ENCODE measurements around the gene PAWR. TPM values are rescaled to one million over a fixed set of nuclear protein-coding genes. Genes with fewer than 3 reads are reported as not detected.
"Not testable (repeated sequence)": the region's sequence is repeated elsewhere in the genome, so short reads cannot be mapped to it uniquely, and the experiment has no call there.

The PAWR gene
- total RNA-seq, 1 donor from 2014 or later = 7.2 TPM

DNA sequence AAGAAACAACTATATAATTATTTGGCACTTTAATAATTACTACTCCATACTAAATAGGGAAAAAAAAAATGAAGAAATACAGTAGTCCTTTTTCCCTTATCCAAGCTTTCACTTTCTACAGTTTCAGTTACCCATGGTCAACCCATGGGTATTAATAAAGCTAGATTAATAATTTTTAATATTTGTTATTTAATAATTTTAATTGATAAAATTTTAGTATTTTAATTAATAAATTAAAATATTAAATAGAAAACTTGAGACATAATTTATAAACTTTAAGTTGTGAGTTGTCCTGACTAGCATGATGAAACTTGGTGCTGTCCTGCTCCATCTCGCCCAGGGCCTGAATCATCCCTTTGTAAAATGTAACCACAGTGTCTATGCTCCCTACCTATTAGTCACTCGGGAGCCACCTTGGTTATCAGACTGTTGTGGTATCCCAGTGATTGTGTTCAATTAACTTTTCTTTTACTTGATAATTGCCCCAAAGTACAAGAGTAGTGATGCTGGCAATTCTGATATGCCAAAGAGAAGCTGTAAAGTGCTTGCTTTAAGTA is 71.8 kb downstream of the PAWR start:
- intact Hi-C loops (cut with DNase I) = no loop called here
- DNase-seq (no peak), ATAC-seq (ENCODE audit: poor library complexity) (no peak)

DNA sequence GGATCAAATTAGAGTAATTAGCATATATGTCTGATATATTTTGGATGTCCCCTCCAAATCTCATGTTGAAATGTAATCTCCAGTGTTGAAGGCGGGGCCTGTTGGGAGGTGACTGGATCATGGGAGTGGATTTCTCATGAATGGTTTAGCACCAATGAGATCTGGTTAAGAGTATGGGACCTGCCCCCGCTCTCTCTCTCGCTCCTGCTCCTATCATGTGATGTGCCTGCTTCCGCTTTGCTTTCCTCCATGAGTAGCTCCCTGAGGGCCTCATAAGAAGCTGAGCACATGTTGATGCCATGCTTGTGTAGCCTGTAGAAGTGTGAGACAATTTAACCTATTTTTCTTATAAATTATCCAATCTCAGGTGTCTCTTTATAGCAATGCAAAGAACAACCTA is 73.1 kb downstream of the PAWR start:
- DNase-seq (no peak), ATAC-seq (ENCODE audit: poor library complexity) (no peak)
- intact Hi-C loops (cut with DNase I) = no loop called here

DNA sequence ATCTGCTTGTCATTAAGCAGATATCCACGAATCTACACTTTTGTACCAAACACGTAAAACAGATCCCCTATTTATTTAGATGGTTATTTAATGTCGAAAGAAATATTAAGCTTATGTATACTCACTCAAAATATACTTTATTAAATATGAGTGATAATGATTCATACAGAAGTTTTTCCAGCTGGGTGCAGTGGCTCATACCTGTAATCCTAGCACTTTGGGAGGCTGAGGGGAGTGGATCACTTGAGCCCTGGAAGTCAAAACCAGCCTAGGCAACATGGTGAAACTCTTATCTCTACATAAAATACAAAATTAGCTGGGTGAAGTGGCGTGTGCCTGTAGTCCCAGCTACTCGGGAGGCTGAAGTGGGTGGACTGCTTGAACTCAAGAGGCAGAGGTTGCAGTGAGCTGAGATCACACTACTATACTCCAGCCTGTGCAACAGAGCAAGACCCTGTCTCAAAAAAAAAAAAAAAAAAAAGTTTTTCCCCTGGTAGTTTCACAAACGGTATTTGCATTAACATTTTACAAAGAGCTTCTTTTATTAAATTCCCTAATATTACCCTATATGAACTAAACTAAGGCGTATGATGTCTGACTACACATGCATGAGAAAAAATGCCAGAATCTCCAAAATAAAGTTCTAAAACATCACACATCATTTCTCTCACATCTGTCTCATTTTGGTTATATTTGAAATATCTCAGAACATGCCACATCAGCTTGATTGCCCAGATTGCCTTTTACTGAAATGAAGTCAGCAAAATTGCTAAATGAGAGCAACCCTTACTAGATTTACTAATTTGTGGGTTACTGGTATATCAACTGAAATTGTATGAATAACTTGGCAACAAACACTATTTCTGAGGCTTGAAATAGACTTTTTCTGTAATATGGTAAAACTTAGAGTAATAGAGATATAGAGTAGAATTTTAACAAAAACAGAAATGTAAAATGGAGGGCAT is 74.9 kb downstream of the PAWR start:
- intact Hi-C loops (cut with DNase I) = no loop called here
- DNase-seq (no peak), ATAC-seq (ENCODE audit: poor library complexity) (no peak)

DNA sequence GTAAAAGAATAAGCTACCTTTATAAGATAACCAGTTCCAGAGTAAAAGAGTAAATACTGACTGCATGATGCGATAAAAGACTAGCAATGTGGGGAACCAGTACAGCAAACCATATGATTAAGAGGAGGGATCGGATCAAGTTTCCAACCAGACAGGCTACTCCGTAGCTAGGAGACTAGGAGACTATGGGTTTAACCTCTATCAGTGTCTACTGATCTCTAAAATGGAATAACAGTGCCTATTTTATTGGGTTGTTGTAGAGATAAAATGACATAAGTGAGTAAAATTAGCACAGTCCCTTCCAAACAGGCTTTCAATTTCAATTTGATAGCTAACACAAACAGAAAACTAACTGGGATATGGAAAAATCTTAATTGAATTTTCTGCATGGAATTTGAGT is 76.0 kb downstream of the PAWR start:
- DNase-seq (no peak), ATAC-seq (ENCODE audit: poor library complexity) (no peak)
- intact Hi-C loops (cut with DNase I) = no loop called here

DNA sequence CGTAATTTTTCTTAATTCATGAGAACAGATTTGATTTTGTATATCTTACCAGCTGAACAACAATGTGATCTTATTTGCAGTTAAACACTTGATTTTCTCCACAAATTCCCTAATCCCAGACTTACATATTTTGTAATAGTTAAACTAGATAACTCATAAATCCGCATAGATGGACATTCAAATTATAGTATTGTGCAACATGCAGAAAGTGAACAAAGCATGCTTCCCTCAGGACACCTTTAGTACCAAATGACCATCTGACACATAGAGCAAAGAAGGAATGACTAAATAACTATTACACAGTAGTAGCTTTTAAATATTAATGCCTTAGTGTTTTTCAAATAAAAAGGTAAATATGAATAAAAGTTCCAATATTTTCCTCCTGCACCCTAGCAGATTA is 88.9 kb downstream of the PAWR start:
- ATAC-seq (ENCODE audit: poor library complexity) (no peak), DNase-seq (no peak)
- intact Hi-C loops (cut with DNase I) = no loop called here

DNA sequence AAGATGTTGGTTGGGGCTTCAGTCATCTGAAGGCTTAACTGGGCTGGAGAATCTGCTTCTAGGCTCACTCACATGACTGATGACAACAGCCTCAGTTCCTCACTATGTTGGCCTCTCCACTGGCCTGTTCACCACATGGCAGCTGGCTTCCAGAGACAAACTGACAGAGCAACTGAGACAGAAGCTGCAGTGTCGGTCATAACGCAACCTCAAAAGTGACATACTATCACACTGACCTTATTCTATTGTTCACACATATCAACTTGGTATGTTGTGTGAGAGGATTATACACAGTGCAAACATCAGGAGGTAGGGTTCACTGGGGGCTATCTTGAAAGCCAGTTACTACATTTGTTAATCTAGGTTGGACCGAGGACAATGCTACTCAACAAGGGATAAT is 92.9 kb downstream of the PAWR start:
- ATAC-seq (ENCODE audit: poor library complexity) (no peak), DNase-seq (no peak)
- intact Hi-C loops (cut with DNase I) = no loop called here

DNA sequence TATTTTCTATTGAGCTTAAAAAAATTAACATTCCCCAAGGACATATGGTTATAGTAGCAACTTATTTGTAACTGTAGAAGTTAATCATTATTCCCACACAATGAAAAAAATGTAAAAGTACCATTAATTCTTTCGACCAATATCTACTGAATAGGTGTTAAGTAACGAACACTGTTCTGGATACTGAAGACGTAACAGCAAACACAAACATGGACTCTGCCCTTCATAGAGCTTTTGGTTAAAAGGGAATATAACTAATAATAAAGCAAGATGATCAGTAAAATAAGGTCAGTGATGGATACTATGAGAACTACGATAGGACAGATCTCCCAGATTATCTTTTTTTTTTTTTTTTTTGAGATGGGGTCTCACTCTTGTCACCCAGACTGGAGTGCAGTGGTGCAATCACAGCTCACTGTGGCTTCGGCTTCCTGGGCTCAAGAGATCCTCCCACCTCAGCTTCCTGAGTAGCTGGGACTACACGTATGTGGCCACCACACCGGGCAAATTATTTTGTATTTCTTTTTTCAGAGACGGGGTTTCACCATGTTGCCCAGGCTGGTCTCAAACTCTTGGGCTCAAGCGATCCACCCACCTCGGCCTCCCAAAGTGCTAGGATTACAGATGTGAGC is 93.9 kb downstream of the PAWR start:
- DNase-seq = no peak
- ATAC-seq (ENCODE audit: poor library complexity) = no peak
- intact Hi-C loops (cut with DNase I) = no loop called here

DNA sequence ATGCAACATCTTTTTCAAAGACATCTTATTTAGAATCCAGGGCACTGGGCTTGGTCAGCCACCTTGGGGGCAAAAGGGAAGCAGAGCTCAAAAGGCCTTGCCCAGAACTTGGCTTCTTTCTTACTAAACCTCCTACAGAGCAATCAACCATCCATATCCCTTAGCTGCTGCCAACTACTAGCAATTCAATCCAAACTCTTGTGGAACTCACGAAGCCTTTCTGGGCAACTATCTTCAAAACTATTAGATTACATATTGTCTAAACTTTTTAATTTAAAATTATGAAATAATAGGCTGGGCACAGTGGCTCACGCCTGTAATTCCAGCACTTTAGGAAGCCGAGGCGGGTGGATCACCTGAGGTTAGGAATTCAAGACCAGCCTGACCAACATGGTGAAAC is 95.5 kb downstream of the PAWR start:
- DNase-seq (no peak), ATAC-seq (ENCODE audit: poor library complexity) (no peak)
- intact Hi-C loops (cut with DNase I) = no loop called here

DNA sequence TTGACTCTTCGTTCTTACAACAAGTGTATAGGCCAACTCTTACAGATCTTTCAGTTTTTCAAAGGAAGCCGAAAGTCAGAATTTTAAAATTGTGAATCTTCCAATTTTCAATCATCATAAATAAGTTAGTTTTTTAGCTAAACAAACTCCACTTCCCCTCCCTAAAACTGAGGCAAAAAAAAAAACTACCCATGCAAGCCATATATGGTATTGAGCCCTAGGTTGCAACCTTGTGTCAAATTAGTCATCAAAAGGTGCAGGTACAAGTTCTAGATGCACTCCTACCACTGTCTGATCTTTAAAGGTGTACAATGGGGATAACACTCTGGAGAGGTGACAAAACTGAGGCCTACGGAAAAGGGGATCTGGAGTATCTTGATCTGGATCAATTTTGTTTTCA is 97.9 kb downstream of the PAWR start:
- intact Hi-C loops (cut with DNase I) = no loop called here
- DNase-seq = no peak
- no peak for ATAC-seq (ENCODE audit: poor library complexity)

DNA sequence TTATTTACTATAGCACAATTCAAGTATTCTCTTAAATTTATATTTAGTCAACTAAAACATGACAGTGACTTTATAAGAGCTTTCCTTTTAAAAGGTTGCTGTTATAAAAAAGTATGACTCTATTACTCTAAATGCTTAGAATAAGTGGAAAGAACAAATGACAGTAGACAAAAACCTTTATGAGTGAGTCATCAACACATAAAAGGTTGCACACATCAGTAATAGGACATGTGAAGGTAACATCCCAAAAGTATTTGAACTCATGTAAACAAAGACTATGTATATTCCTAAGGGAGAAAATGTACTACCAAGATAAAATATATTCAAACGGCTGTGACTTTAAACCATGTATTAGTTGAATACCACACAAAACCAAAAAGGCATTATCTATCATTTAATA is 98.8 kb downstream of the PAWR start:
- ATAC-seq (ENCODE audit: poor library complexity) (no peak), DNase-seq (no peak)
- intact Hi-C loops (cut with DNase I) = no loop called here

DNA sequence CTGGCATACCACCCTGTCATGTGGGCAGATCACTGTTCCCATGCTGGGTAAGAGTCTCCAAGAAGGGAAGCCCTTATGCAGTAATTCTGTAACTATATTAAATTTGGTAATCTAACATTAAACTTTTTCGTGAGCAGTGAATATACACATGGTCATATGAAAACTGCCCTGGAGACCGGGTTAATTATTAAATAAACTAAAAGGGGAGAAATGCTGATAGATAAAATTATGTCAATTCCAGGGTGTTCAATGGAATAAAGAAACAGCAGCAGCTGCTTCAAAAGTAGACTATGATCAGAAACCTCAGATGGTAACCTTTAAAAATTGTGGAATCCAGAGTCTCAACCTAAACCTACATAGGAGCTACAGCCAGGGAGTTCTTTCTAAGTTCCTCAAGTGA is 100.0 kb downstream of the PAWR start:
- ATAC-seq (ENCODE audit: poor library complexity) (no peak), DNase-seq (no peak)
- intact Hi-C loops (cut with DNase I) = no loop called here

DNA sequence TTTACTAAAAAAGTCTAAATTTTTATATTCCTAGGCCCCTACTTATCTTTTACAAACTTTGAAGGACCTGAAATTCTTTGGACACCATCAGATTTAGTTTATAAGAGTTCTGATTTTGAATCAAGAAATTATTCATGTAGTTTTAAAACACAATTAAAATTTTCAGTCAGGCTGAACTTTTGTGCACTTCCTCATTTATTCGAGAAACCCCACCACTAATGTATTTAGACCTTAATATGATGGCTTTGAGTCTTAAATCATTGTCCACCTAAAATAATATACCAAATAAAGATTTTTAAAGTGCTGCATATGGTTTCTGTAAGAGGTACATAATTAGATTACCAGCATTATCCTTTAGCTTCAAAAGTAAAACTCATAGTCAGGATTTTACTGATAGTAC is 103.4 kb downstream of the PAWR start:
- intact Hi-C loops (cut with DNase I) = no loop called here
- ATAC-seq (ENCODE audit: poor library complexity) (no peak), DNase-seq (no peak)

DNA sequence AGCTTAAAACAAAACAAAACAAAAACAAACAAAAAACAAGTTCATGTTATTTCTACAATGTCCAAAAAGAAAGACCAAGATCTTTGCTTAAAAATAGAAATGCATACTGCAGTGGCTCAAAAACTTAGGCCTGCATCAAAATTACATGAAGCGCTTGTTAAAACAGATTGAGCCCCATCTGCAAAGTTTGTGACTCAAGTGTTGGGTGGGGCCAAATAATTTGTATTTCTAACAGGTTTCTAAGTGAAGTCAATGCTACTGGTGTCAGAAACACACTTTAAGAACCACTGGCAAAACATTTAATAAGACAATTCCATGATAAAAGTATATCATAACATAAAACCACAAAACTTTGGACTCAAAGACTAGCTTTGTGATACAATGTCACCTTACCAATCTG is 105.6 kb downstream of the PAWR start:
- no peak for DNase-seq
- no peak for ATAC-seq (ENCODE audit: poor library complexity)
- intact Hi-C loops (cut with DNase I) = no loop called here

DNA sequence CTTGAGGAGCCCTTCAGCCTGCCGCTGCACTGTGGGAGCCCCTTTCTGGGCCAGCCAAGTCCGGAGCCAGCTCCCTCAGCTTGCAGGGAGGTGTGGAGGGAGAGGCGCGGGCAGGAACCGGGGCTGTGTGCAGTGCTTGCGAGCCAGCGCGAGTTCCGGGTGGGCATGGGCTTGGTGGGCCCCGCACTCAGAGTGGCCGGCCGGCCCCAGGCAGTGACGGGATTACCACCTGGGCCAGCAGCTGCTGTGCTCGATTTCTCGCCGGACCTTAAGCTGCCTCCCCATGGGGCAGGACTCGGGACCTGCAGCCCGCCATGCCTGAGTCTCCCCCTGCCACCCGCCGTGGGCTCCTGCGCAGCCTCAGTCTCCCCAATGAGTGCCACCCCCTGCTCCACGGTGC is 116.9 kb downstream of the PAWR start:
- no peak for ATAC-seq (ENCODE audit: poor library complexity)
- DNase-seq = no peak

DNA sequence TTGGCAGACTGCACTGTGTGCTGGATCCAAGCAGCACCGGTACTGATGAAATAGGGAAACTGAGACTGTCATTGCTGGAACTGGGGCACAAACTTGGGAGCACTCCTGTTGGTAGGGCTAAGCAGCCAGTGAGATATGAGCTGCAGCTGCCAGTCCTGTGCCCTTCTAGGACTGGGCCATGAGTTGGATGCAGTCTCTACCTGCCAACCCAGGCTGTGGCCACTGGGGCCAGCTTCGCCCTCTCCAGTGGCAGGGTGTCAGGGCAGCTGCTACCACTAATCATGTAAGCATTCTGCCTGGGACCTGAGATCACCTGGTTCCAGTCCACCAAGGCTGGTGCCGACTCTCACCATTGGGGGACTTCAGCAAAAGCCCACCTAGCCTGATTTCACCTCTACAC is 121.1 kb downstream of the PAWR start:
- no peak for DNase-seq
- no peak for ATAC-seq (ENCODE audit: poor library complexity)
- intact Hi-C loops (cut with DNase I) = no loop called here

More for the DNA sequence above, 116.9 kb downstream of the PAWR start:
- intact Hi-C loops (cut with DNase I) = no loop called here

DNA sequence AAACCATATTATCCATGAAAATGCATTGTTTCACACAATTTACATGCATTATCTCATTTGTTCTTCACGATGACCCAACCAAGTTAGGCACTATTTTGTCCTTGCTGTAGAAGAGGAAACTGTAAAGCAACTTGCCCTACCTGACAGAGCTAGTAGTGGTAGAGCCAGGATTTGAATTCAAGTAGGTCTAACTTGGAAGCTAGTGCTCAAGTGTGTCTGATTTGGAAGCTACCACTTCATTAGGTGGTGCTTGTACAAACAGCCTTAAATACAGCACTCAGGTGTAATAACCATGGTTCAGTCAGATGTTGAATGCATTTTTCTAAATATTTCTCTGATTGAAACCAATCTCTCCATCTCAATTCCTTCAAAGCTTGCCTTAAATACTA is 123.6 kb downstream of the PAWR start:
- intact Hi-C loops (cut with DNase I) = no loop called here
- ATAC-seq (ENCODE audit: poor library complexity) = no peak

DNA sequence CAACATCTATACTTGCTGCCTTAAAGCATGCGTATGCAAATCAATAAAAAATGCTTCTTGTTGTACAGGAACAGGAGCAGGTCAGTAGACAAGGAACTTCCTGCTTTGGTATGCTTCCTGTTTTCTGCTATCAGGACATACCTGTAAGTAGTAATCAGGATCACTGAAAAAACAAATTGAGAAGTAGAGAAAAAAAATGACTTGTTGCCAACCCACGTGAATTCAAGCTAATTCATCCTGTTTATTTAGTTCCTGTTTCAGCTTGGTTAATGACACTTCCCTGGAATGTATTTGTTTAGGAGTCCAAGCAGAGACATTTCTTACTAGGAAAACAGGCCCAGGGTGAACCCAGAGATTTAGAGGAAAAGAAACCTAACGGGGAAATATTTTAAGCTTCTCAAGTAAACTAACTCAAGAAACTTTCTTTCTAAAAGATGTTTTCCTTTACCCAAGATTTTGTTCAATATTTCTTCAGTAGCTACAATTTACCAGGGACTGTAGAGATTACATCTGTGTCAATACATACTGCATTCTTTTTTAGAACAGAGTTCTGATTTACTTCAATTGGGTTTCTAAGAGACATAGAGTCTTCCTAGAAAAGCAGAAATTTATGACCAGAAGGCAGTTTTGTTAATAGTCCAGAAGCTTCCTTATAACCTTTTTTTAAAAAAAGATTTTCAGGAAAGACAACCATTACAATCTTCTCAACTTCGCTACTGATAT is 124.2 kb downstream of the PAWR start:
- DNase-seq = no peak
- ATAC-seq (ENCODE audit: poor library complexity) = no peak

More for the DNA sequence above, 123.6 kb downstream of the PAWR start:
- DNase-seq = no peak

DNA sequence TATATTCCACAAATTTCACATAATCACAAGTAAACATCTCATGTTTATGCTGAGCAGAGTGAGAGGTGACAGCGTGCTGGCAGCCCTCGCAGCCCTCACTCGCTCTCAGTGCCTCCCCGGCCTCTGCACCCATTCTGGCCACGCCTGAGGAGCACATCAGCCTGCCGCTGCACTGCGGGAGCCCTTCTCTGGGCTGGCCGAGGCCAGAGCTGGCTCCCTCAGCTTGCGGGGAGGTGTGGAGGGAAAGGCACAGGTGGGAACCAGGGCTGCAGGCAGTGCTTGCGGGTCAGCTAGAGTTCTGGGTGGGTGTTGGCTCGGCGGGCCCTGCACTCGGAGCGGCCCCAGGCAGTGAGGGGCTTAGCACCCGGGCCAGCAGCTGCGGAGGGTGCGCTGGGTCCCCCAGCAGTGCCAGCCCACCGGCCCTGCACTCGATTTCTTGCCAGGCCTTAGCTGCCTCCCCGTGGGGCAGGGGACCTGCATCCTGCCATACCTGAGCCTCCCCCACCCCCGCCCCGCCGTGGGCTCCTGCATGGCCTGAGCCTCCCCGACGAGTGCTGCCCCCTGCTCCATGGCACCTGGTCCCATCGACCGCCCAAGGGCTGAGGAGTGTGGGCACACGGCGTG is 125.9 kb downstream of the PAWR start:
- intact Hi-C loops (cut with DNase I); ATAC-seq (ENCODE audit: poor library complexity); DNase-seq: not testable (repeated sequence)

More for the DNA sequence above, 124.2 kb downstream of the PAWR start:
- intact Hi-C loops (cut with DNase I) = no loop called here
